ENCODE results near the gene TMX1. TPM values are rescaled to one million over a fixed set of nuclear protein-coding genes. Genes with fewer than 3 reads are reported as not detected.

Gene TMX1
- 10 to 100 TPM; 11.4 to 25.8 (median 17.7) TPM for total RNA-seq

GRCh38 chr14:51239813-51240803, at the start of gene TMX1:
TSS of gene TMX1 (plus strand) at chr14:51240247. CDS start at chr14:51240293, 46 bp downstream.
- TF ChIP-seq CTCF (IDR thresholded peaks at IDR 0.05) (no peak), POLR2A (IDR thresholded peaks at IDR 0.05) (no peak)
- intact Hi-C loops (cut with DNase I; ENCODE audit: low total_unique reads), result no loop called here
- peak; percentile 94 to 98 for DNase-seq (ENCODE audit: low spot score in 2 of 2)
- WGBS, 2 donors, result 1% methylated on average over 52 to 60 of the region's 65 CpGs
- peak within 1 kb of the TSS; percentile 93 for H3K4me3 ChIP-seq (ENCODE audit: low read depth, poor library complexity, severe bottlenecking)

DNA sequence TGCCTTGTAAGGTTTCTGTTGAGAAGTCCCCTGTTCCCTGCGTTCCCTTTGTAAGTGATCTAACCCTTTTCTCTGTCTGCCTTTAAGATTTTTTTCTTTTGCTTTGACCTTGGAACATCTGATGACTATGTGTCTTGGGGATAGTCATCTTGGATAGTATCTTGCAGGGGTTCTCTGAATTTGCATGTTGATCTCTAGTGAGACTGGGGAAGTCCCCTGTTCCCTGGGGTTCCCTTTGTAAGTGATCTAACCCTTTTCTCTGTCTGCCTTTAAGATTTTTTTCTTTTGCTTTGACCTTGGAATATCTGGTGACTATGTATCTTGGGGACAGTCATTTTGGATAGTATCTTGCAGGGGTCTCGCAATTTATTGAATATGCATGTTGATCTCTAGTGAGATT, 38.2 kb upstream of the TMX1 start:
- 90 to 92% methylated on average over 2 of the region's 2 CpGs for WGBS, 2 donors
- no peak overlapping the region for H3K4me3 ChIP-seq (ENCODE audit: low read depth, poor library complexity, severe bottlenecking)
- intact Hi-C loops (cut with DNase I; ENCODE audit: low total_unique reads), result loop anchor here (5.0 kb wide), 1 partner anchor 365 kb away; no protein-coding TSS in a partner anchor
- no peak for DNase-seq (ENCODE audit: low spot score in 2 of 2)
- TF ChIP-seq CTCF (IDR thresholded peaks at IDR 0.05), result no peak
- TF ChIP-seq POLR2A (IDR thresholded peaks at IDR 0.05), result no peak

DNA sequence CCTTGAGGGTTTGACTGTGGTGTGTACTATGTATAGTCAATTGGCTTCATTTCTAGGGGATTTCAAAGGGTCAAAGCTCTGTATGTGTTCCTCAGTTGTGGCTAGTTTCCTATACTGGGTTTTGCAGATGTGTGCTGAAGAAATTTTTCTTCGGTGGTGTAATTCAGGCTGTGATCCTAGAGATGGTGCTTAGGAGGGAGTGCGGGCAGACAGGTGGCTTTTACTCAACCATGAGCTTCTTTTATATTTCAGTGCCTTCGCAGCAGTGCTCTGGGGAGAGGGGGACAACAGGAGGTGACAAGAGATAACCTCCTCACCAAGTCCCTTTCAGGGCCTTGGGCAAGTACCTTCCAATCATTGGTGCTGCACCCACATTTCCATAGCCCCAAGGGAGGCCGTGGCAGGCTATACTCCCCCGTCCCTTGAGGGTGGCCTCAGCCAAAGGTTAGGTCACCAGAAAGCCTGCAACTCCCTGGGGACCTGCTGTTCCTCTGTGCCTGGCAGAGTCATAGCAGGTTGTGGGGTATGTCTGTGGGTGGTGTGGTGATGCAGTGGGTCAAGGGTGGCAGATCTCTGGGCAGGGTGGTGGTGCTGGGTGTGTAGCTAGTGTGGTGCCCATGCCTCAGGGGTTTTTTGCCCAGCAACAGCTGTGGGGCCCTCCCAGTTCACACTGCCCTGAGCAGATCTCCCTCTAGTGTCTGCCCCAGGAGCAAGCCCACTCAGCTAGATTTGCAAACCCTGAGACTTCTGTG, 37.0 kb upstream of the TMX1 start:
- TF ChIP-seq POLR2A (IDR thresholded peaks at IDR 0.05) (no peak), CTCF (IDR thresholded peaks at IDR 0.05) (no peak)
- WGBS, 2 donors, result 75 to 90% methylated on average over 5 of the region's 5 CpGs
- intact Hi-C loops (cut with DNase I; ENCODE audit: low total_unique reads), result loop anchor here (5.0 kb wide), 1 partner anchor 366 kb away; no protein-coding TSS in a partner anchor
- H3K4me3 ChIP-seq (ENCODE audit: low read depth, poor library complexity, severe bottlenecking), result no peak overlapping the region
- DNase-seq (ENCODE audit: low spot score in 2 of 2), result no peak

DNA sequence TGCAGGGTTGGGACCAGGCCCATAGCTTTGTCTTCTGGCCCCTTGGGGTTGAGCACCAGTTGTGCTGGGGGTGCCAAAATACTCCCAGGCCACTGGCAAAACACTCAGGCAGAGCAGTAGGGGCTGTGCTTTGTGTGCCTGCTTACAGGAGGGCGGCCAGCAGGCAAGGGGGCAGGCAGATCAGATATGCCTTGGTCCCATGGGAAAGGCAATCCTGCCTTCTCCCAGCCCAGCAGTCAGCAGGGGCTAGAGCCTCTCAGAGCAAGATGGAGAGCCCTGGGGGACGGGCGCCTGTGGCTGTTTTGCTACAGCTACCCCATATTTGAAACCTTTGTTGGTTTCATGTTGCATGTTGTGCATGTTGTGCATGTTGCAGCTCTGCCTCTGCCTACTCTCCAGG, 36.2 kb upstream of the TMX1 start:
- no peak for TF ChIP-seq CTCF (IDR thresholded peaks at IDR 0.05)
- TF ChIP-seq POLR2A (IDR thresholded peaks at IDR 0.05), result no peak
- no peak overlapping the region for H3K4me3 ChIP-seq (ENCODE audit: low read depth, poor library complexity, severe bottlenecking)
- intact Hi-C loops (cut with DNase I; ENCODE audit: low total_unique reads), result loop anchor here (5.0 kb wide), 1 partner anchor 367 kb away; no protein-coding TSS in a partner anchor
- WGBS, 2 donors, result 90 to 97% methylated on average over 3 of the region's 3 CpGs
- no peak for DNase-seq (ENCODE audit: low spot score in 2 of 2)

- WGBS, 2 donors, result 63 to 69% methylated on average over 6 of the region's 6 CpGs
- intact Hi-C loops (cut with DNase I; ENCODE audit: low total_unique reads), result no loop called here
- TF ChIP-seq CTCF (IDR thresholded peaks at IDR 0.05) (no peak), POLR2A (IDR thresholded peaks at IDR 0.05) (no peak)
Observed at GRCh38 chr14:51205486-51205885, 34.6 kb upstream of the TMX1 start.

More at GRCh38 chr14:51205486-51205885, 34.6 kb upstream of the TMX1 start:
- no peak for DNase-seq (ENCODE audit: low spot score in 2 of 2)
- no peak overlapping the region for H3K4me3 ChIP-seq (ENCODE audit: low read depth, poor library complexity, severe bottlenecking)
